HG02884 (cell line): ENCODE data around the gene ADAMTS2.

Experiments used
- ATAC-seq: cut with Tn5 transposase; IDR thresholded peaks from one replicate; pipeline ENCODE4 v1.9.1; 2021; ENCODE audit warnings: mild to moderate bottlenecking, moderate library complexity; ENCODE audit not compliant: unreplicated experiment

Gene ADAMTS2

DNA sequence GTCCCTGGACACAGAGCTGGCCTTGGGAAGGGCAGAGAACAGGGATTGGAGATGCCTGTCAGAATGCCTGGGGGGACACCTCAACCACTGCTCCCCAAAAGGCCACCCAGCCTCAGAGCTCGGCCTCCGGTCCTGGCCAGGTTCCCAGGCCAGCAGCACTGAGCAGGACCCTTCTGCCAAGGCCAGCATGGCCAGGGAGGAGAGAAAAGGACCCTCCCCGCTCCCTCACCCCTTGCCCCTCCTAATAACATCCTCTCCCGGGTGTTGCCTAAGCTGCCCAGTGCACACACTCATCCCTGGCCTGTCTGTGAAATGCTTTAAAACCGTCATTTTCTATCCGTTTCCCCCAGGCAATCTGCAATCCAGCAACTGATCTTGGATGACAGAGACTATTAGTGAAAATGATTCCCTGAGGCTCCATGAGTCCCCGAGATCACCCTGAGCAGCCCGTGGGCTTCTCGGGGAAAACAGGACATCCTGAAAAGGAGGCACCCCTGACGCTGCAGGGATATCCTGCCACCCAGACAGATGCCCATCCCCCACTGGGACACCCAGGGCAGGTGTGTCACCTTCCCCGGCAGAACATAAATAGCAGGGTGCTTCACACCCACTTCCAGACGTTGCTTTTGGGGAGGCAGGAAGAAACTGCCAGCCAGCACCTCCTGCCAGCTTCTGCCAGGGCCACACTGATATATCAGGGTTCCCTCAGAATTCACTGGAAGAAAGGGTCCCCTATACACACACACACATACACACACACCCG, 75.3 kb downstream of the ADAMTS2 start:
- no peak for ATAC-seq

DNA sequence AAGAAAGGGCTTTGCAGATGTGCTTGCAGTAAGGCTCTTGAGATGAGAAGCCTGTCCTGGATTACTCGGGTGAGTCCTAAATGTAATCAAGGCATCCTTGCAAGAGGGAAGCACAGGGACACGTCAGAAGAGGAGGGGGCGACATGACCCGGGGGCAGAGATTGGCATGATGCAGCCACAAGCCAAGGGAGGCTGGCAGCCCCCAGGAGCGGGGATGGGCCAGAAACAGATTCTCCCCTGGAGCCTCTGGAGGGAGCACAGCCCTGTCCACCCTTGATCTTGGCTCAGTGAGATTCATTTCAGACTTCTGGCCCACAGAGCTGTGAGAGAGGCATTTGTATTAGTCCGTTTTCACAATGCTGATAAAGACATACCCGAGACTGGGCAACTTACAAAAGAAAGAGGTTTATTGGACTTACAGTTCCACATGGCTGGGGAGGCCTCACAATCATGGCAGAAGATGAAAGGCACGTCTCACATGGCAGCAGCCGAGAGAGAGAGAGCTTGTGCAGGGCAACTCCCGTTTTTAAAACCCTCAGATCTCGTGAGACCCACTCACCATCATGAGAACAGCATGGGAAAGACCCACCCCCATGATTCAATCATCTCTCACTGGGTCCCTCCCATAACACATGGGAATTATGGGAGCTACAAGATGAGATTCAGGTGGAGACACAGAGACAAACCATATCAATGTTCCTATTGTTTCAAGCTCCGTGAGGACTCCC, 76.1 kb downstream of the ADAMTS2 start:
- no peak for ATAC-seq

DNA sequence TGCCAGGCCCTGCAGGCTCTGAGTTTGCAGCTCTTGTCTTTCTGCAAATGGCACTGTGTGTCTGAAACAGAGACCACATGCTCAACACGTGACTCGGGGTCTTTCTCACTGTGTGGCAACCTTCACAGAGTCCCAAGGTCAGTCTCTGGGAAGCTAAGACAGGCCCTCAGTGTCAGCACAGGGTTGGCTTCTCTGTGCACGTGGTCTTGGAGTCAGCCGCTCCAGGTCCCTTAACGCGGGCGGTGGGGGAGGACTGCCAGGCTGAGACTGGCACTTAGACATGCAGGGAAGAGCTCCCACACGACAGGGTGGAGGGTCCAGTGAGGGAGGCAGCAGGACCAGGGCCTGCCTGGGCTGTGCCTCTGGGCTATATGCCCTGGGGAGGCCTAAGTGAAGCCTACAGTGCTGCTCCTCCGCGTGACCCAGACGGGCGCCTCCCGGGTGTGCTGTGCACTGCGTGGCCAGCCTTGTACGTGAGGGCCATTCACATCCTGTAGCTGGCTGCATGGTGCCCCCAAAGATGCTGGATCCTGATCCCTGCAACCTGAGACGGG, 76.8 kb downstream of the ADAMTS2 start:
- ATAC-seq, result no peak

GRCh38 chr5:179267671-179268083, 77.6 kb downstream of the ADAMTS2 start:
- ATAC-seq, result no peak

DNA sequence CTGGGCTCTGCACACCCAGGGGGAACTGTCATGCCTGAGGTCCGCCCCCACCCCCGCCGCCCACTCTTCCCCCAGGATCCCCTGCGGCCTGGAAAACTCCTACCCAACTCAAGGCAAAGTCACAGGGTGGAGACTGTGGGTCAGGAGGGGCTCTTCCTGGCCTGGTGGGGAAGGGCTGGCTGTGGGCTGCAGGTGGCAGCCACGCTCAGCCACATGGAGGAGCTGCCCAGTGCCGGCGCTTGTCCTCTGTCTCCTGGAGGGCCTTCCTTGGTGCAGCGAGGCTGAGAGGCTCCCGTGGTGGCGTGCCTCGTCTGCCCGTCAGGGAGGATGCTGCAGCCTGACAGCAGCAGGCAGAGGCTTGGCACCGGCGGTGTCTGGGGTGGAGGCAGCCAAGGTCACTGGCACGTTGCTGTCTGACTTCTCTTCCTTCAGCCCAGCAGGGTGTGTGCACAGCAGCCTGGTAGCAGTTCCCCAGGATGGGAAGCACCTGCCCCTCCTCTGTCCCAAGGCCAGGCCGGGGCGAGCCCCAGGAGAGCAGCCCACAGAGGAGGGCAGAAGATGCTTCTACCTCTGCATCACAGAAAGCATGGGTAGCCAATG, 78.1 kb downstream of the ADAMTS2 start:
- ATAC-seq, result no peak

GRCh38 chr5:179266291-179267070, 78.8 kb downstream of the ADAMTS2 start:
- no peak for ATAC-seq

GRCh38 chr5:179265514-179266290, 79.6 kb downstream of the ADAMTS2 start:
- no peak for ATAC-seq

DNA sequence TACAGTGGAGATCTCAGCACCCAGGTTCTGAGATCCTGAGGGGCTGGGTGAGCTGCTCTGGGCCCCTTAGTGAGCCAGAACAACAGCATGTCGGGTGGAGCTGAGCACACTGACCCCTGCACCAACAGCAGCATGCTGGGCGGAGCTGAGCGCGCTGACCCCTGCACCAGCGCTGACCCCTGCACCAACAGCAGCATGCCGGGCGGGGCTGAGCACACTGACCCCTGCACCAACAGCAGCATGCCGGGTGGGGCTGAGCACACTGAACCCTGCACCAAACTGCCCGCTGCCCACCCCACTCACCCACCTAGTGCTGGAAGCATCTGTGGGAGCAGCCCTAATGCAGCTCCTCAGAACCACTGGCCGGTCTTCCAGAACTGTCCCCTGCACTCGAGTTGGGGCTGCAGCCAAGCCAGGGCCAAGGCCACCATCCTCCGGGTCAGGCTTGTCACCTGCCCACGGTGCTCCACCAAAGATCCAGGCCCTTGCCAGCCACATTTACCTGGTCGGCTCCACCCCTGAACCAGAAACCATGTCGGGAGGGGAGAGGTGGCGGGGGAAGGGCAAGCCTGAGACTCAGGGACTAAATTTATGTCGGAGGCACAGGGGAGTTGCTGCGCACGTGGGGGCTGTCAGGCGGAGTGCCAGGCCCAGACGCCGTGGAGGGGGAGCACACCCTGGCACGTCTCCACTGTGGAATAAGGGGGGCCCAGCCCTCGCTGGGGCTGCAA, 80.3 kb downstream of the ADAMTS2 start:
- no peak for ATAC-seq

- ATAC-seq, result no peak
Observed at GRCh38 chr5:179264053-179264782, 81.0 kb downstream of the ADAMTS2 start.

GRCh38 chr5:179263391-179264052, 81.7 kb downstream of the ADAMTS2 start:
- no peak for ATAC-seq

DNA sequence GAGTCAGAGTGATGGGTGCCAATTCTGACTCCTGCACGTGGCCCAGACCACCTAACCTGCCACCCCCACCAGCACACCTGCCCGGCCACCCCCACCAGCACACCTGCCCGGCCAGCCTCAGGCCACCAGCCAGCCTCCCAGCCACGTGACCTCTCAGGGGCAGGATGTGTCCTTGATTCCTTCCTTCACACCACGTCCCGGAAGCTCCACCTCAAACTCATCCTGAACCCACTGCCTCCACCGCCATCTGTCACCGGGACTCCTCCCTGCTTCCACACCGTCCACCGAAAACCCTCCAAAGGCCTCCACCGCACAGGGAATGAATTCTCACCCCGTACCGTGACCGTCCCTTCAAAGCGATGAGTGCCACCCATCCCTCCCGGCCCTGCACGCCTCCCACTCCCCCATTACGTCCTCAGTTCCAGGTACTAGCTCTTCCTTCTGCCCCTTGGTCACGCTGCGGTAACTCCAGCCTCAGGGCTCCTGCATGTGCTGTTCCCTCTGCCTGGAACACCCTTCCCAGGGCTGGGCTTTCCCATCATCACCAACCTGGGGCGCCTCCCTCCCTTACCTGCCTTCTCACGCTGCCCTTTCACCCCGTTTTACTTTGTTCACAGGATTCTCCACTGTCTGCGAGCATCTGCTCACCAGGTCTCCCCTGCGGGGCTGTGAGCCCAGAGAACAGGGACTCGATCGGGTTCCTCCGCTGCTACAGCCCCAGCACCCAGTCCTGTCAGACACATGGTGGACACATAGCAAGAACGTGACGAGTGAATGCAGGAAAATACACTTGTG, 82.9 kb downstream of the ADAMTS2 start:
- no peak for ATAC-seq

DNA sequence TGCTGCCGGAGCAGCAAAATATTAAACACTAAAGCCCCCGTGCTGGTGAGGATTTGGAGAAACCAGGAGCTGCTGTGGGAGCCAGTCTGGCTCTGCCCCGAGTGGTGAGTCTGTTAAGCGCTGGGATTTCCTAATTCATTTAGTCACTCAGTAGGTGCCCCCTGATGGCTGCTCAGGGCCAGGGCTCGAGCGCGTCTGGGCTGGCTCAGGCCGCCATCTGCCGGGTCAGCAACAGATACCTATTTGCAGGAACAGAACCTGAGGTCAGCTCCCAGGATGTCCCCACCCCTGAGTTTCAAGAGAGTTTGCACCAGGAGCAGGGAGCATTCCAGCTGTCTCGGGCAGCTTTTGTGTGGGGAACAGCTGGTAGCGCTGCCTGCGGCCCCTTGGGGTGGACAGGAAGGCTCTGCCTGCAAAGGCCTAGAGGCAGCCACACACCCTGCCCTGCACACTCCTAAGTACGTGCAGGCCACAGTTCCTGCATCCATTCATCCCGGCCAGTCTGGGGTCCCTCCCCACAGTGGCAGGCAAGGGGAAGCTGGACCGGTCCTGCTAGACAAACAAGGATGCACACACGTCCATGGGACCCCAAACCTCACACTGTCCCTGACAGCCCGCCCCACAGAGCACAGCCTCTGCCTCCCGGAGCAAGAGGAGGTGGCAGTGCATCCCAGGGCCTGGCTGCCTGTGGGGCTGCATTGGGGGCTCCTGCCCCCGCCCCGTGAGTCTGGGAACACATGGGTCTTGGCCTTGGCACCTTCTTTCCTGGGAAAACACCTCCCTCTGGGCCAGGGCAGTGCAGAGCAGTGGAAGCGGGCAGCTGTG, 83.7 kb downstream of the ADAMTS2 start:
- ATAC-seq, result no peak

DNA sequence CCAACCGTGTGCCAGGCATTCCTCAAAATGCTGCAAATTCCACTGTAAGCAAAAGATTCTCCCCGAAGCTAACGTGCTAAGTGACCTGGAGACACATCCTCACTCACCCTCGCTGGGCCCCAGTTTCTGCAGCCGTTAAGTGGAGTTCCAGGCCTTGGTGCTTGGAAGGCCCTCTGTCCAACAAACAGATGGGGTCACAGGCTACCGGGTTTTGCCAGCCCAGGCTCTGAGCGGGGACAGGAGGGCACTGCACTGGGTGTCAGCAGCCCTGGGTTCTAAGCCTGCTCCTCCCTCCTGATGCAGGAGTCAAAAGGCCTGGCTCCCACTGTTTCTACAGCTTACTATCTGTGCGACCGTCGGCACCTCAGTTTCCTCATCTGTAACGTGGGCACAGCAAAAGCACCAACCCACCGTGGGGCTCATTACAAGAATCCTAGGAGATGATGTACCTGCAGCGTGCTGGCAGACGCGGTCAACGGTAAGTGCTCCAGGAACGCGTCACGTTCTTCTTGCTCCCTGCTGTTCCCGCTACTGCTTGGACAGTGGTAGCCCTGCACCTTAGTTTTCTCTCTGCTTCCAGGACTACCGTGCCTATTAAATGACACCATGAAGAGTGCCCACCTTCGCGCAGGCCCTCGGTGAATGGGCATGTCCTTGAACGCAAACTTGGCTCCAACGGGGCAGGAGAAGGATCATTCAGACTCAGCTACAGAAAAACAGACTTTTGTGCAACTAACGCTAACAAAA, 84.8 kb downstream of the ADAMTS2 start:
- ATAC-seq, result no peak

GRCh38 chr5:179259731-179260323, 85.4 kb downstream of the ADAMTS2 start:
- no peak for ATAC-seq

- ATAC-seq, result no peak
Observed at GRCh38 chr5:179258922-179259730, 86.1 kb downstream of the ADAMTS2 start.
